Body of pancreas (tissue), 4 donors: Measurements from ENCODE around the gene APOL2. TPM values are rescaled to one million over a fixed set of nuclear protein-coding genes. Genes with fewer than 3 reads are reported as not detected.
A peak's percentile ranks its signal among the peaks of the same experiment; 100 is the strongest.

Source experiments
- ATAC-seq: fragments of 150-250 bp; one replicate; pipeline ENCODE4 v1.9.1; 2016
- DNase-seq, 4 donors: peaks; one replicate each; pipeline ENCODE4 v3.0.0-alpha.2; 2019
- H3K27ac ChIP-seq, 4 donors: fragments of 200-600 bp; sonication (generic); 1 replicate in 3 of 4; 2 replicates in 1 of 4; pipeline versions ENCODE4 v1.5.1 to v1.6.1; 2016 to 2019; ENCODE audit warnings: mild to moderate bottlenecking in 1 of 4, mixed read lengths in 1 of 4, moderate library complexity in 1 of 4
- H3K27me3 ChIP-seq, 2 donors: fragments of 200-600 bp; sonication (generic); one replicate each; pipeline ENCODE4 v1.6.0; 2016; ENCODE audit warnings: mild to moderate bottlenecking in 1 of 2
- H3K36me3 ChIP-seq, 2 donors: fragments of 200-600 bp; sonication (generic); replicated peaks in 1 of 2; 2 replicates each; pipeline ENCODE4 v1.5.1; 2016; ENCODE audit warnings: low read depth in 2 of 2; ENCODE audit not compliant: insufficient read depth in 1 of 2
- H3K4me1 ChIP-seq: fragments of 200-600 bp; sonication (generic); one replicate; pipeline ENCODE4 v1.6.0; 2016
- H3K4me3 ChIP-seq, 2 donors: fragments of 200-600 bp; sonication (generic); 1 replicate in 1 of 2; 2 replicates in 1 of 2; pipeline ENCODE4 v1.5.1; 2016 to 2019
- H3K9me3 ChIP-seq, 3 donors: fragments of 200-600 bp; sonication (generic); 1 replicate in 2 of 3; 2 replicates in 1 of 3; pipeline ENCODE4 v1.5.1; 2016
- POLR2A ChIP-seq, 3 donors: fragments of 450-650 bp; IDR thresholded peaks; one replicate each; pipeline ENCODE4 v1.6.1; 2016; ENCODE audit warnings: antibody characterized with exemption in 3 of 3, mild to moderate bottlenecking in 2 of 3
- WGBS, 2 donors: methylation state at CpG; one replicate each; pipeline ENCODE4 v1.1.5; 2017; 5-methylcytosine and 5-hydroxymethylcytosine counted together
- intact Hi-C: fragments of 100-400 bp; cut with DNase I; formaldehyde crosslinking; loops from one replicate; pipeline ENCODE4 v1.15.1; 2023
- total RNA-seq, 2 donors: library from RNA; depleted of rRNA; stranded (reverse); fragments of >200 nt; gene quantifications; one replicate each; pipeline ENCODE4 v1.1.0, GENCODE V29; 2016
- TF ChIP-seq, protein P1 (sequence below), 7 experiments: fragments of 450-650 bp in 4 of 7; fragments of 200-600 bp in 3 of 7; sonication (generic) in 3 of 7; IDR thresholded peaks; one replicate each; pipeline ENCODE4 v1.5.1; 2016 to 2019; ENCODE audit warnings: antibody characterized with exemption in 7 of 7

The APOL2 gene
- total RNA-seq, 2 donors from 2014 or later, result 13.5 to 19.1 TPM

DNA sequence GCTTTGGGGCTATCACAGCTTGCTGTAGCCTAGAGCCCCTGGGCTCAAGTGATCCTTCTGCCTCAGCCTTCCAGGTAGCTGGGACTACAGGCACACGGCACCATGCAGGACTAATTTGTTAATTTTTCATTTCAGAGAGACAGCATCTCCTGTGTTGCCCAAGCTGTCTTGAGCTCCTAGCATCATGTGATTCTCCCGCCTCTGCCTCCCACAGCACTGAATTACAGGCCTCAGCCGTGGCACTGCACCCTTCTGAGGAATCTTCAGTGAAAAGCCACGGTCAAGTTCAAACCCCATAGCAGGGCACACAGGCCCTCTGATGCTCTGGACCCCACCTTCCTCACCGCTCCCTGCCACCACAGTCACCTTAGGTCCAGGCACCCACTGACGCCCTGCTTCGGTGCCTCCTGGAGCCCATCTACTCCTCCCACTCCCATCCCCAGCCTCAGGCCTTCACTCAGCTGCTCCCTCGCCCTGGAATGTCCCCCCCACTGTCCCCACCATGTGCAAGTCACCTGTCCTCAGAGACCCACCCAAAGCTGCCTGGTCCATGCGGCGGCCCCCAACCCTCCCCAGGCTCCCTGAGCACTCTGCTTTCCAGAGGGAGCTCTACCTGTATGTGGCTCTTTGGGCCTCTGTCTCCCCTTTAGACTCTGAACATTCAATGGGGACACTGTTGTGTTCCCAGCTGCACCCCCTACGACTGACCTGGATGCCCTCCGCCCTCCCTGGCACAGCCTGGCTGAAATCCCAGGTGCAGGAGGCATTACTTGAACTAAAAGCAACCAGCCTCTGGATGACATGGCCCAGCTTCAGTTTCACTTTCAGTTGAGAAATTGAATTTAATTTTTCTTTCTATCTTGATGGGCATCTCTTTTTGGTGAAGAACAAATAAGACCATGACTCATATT is 1.6 kb downstream of the APOL2 start:
- Histone ChIP-seq H3K27ac (peak overlapping the region in 3 of 4 donors; percentile 83 to 91 (median 90)), H3K36me3 (peaks cover 0 to 5% of the 10 kb centered on the region in 2 donors), H3K9me3 (no peaks in the 10 kb centered on the region), H3K27me3 (no peaks in the 10 kb centered on the region), H3K4me3 (no peak overlapping the region), H3K4me1 (peaks cover 34% of the 10 kb centered on the region)
- DNase-seq (peak in 1 of 4 donors; percentile 19), ATAC-seq (no peak)
- intact Hi-C loops, result no loop called here
- WGBS, 2 donors, result 69 to 72% methylated on average over 10 to 12 of the region's 12 CpGs
- TF ChIP-seq POLR2A (IDR thresholded peaks at IDR 0.05), result no peak
- TF ChIP-seq, protein P1, sequence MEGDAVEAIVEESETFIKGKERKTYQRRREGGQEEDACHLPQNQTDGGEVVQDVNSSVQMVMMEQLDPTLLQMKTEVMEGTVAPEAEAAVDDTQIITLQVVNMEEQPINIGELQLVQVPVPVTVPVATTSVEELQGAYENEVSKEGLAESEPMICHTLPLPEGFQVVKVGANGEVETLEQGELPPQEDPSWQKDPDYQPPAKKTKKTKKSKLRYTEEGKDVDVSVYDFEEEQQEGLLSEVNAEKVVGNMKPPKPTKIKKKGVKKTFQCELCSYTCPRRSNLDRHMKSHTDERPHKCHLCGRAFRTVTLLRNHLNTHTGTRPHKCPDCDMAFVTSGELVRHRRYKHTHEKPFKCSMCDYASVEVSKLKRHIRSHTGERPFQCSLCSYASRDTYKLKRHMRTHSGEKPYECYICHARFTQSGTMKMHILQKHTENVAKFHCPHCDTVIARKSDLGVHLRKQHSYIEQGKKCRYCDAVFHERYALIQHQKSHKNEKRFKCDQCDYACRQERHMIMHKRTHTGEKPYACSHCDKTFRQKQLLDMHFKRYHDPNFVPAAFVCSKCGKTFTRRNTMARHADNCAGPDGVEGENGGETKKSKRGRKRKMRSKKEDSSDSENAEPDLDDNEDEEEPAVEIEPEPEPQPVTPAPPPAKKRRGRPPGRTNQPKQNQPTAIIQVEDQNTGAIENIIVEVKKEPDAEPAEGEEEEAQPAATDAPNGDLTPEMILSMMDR (IDR thresholded peaks at IDR 0.05), result no peak

DNA sequence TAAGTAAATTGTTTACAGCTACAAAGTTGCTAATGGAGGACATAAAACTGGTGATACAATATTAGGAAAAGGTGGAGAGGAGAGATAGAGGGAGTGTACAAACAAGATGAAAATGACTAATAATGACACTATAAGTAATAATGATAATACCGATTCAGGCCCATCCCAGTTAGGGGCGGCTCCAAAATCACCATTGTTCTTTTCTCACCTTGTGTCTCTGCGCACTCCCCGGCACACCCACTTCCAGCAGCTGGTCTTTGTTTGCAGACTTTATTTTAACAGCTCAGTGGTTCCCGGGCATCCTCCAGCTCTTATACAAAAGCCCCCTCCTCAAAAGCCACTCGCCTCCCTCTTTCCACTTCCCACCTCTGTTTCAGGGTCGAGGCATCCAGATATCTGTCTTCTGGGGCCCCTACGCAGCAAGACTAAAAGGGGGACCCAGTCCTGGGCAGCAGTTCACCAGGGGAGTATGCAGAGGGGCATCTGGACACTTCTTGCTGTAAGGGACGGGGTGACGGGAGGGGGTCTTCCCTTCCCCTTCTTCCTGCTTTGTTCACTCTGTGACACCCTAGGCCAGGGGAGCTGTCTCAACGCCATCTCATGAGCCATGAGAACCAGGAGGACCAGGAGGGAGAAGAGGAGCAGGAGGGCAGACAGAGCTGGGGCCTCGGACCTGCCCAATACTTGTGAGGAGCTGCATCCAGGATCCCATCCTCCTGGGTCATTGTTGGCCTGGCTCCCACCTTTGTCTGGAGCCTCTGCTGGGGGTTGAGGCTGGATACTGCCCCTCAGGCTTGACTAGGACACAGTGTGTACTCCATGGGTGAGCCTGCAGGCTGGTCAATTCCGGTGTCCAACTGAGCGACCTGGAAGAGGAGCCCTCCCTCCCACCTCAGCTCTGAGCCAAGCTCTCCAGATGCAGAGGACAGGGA is 2.7 kb downstream of the APOL2 start:
- Histone ChIP-seq H3K4me3 (no peak overlapping the region), H3K27ac (no peak overlapping the region), H3K9me3 (no peaks in the 10 kb centered on the region), H3K27me3 (no peaks in the 10 kb centered on the region), H3K4me1 (peaks cover 34% of the 10 kb centered on the region), H3K36me3 (peaks cover 0 to 10% of the 10 kb centered on the region in 2 donors)
- intact Hi-C loops, result no loop called here
- TF ChIP-seq, protein P1 (IDR thresholded peaks at IDR 0.05), result no peak
- TF ChIP-seq POLR2A (IDR thresholded peaks at IDR 0.05), result no peak
- WGBS, 2 donors, result 84 to 86% methylated on average over 14 of the region's 14 CpGs
- ATAC-seq (no peak), DNase-seq (no peak)

DNA sequence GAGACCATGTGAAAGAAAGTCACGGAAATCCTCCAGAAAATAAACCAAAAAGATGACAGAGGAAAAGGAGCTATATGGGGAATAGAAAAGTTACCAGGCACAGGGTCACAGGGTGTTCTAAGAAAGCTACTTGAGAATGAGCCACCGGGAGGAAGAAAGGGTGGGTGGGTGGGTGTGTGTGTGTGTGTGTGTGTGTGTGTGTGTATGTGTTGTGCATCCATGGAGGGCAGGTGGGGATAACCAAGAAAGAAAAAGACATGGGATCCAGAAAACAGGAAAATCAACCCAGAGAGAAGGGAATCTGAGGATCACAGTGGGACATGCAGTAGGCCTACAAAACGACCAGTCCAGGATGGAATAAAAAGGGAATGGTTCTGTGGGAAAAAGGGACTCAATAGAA is 3.7 kb downstream of the APOL2 start:
- peaks cover 0 to 16% of the 10 kb centered on the region in 2 donors for H3K36me3 ChIP-seq
- H3K9me3 ChIP-seq, result no peaks in the 10 kb centered on the region
- DNase-seq (no peak), ATAC-seq (no peak)
- peaks cover 34% of the 10 kb centered on the region for H3K4me1 ChIP-seq
- intact Hi-C loops, result no loop called here
- no peak for TF ChIP-seq POLR2A (IDR thresholded peaks at IDR 0.05)
- TF ChIP-seq, protein P1 (IDR thresholded peaks at IDR 0.05), result no peak
- no peaks in the 10 kb centered on the region for H3K27me3 ChIP-seq
- 88 to 90% methylated on average over 3 of the region's 3 CpGs for WGBS, 2 donors
- H3K27ac ChIP-seq, result no peak overlapping the region
- H3K4me3 ChIP-seq, result no peak overlapping the region

DNA sequence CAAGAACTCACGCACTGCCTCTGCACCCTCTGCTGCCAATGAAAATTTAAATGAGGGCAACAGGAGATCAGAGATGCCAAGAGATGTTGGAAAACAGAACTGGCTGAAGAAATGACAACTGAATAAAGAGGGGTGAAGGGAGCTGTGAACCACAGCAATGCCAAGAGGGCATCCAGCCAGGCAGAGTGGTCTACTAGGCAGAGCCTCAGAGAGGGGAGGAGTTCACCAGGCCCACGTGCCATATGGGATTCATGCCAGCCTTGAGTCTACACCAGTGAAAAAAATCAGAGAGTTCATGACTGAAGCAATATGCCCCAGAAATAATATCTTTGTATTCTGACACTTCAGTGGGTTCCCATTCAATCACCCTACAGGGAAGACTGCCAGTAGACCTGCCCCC is 4.4 kb downstream of the APOL2 start:
- intact Hi-C loops, result no loop called here
- no peak overlapping the region for H3K4me3 ChIP-seq
- 69 to 75% methylated on average over 2 of the region's 2 CpGs for WGBS, 2 donors

More for the DNA sequence above, 4.4 kb downstream of the APOL2 start:
- TF ChIP-seq, protein P1 (IDR thresholded peaks at IDR 0.05), result no peak
- TF ChIP-seq POLR2A (IDR thresholded peaks at IDR 0.05), result no peak
- DNase-seq (no peak), ATAC-seq (no peak)
- Histone ChIP-seq H3K4me1 (peaks cover 33% of the 10 kb centered on the region), H3K27me3 (no peaks in the 10 kb centered on the region), H3K27ac (no peak overlapping the region), H3K9me3 (no peaks in the 10 kb centered on the region), H3K36me3 (peaks cover 0 to 19% of the 10 kb centered on the region in 2 donors)
